ENCODE results near the gene IQSEC1. TPM values are rescaled to one million over a fixed set of nuclear protein-coding genes. Genes with fewer than 3 reads are reported as not detected.

Gene IQSEC1
- total and polyA plus RNA-seq, 7 experiments from 2014 or later: 21.1 to 163 (median 70.2) TPM

DNA sequence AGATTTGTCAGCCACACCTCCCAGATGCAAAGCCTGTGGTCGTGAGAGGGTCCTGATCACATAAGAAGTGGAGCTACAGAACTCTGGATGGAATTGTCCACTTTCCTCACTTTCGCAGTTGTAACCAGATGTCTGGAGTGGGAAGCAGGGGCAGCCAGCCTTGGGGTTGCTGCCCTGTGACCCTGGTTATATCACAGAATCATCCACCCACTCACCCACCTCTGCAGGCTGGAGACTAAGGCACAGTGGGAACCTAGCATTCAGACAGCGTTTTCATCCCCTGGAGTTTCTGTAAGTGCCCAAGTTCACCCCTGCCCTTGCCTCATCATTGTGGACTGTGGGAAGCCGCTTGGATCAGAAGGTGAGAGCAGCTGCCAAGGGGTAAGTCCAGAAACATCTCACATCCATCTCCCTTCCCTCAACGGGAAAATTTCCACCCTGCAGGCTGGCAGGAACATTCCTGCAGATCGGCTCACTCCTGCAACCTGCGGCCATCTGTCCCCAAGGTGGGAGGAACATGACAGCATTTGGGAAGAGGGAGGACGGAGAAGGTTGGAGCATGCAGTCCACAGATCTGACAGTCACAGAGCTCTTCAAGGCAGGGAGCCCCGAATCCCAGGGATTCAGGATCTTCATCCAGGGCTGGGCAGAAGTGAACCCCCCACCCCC, 2.9 kb upstream of the IQSEC1 start:
- Histone ChIP-seq H3K27ac (ENCODE audit: low read depth, low read length) (no peak overlapping the region), H3K9me3 (ENCODE audit: control insufficient read depth in 2 of 3, low read length in 3 of 3) (no peaks in the 10 kb centered on the region), H3K27me3 (ENCODE audit: control insufficient read depth in 2 of 2, insufficient read depth in 2 of 2, low read length in 2 of 2) (peaks cover 0 to 3% of the 10 kb centered on the region in 2 donors), H3K4me1 (ENCODE audit: control insufficient read depth in 2 of 2, insufficient read depth in 2 of 2, low read length in 2 of 2) (peaks cover 5 to 13% of the 10 kb centered on the region in 2 donors), H3K36me3 (ENCODE audit: control insufficient read depth in 2 of 3, insufficient read depth in 3 of 3, low read length in 3 of 3) (no peaks in the 10 kb centered on the region), H3K4me3 (ENCODE audit: low read length) (no peak overlapping the region)
- Mint-ChIP-seq H3K27me3 (peaks cover 8 to 56% (median 12%) of the 10 kb centered on the region in 5 donors), H3K9me3 (peaks cover 0 to 3% (median 0%) of the 10 kb centered on the region in 11 donors), H3K27ac (no peak overlapping the region), H3K4me1 (peaks cover 4 to 22% (median 15%) of the 10 kb centered on the region in 7 donors), H3K36me3 (no peaks in the 10 kb centered on the region), H3K4me3 (no peak overlapping the region)
- ATAC-seq (no peak), DNase-seq (no peak)
- intact Hi-C loops (cut with micrococcal nuclease): loop anchor here in 1 of 2 donors (10.0 kb wide), 1 partner anchor 1049 kb away; the partner anchor contains the start of genes CHCHD4 and TMEM43
- ChIA-PET CTCF (no interaction called here), POLR2A (no interaction called here)

- intact Hi-C loops (cut with micrococcal nuclease): loop anchor here in 1 of 2 donors (10.0 kb wide), 1 partner anchor 1049 kb away; the partner anchor contains the start of genes CHCHD4 and TMEM43
- Histone ChIP-seq H3K4me3 (ENCODE audit: low read length) (no peak overlapping the region), H3K4me1 (ENCODE audit: control insufficient read depth in 2 of 2, insufficient read depth in 2 of 2, low read length in 2 of 2) (peaks cover 9 to 17% of the 10 kb centered on the region in 2 donors), H3K9me3 (ENCODE audit: control insufficient read depth in 2 of 3, low read length in 3 of 3) (no peaks in the 10 kb centered on the region), H3K27ac (ENCODE audit: low read depth, low read length) (no peak overlapping the region), H3K36me3 (ENCODE audit: control insufficient read depth in 2 of 3, insufficient read depth in 3 of 3, low read length in 3 of 3) (no peaks in the 10 kb centered on the region), H3K27me3 (ENCODE audit: control insufficient read depth in 2 of 2, insufficient read depth in 2 of 2, low read length in 2 of 2) (peaks cover 0 to 3% of the 10 kb centered on the region in 2 donors)
- H3K27ac Mint-ChIP-seq: peak overlapping the region in 1 of 9 donors; percentile 17
- DNase-seq: no peak
- H3K9me3 Mint-ChIP-seq: peaks cover 0 to 3% (median 0%) of the 10 kb centered on the region in 11 donors
- POLR2A ChIA-PET: no interaction called here
- CTCF ChIA-PET: no interaction called here
- ATAC-seq: no peak
- H3K4me1 Mint-ChIP-seq: peaks cover 9 to 30% (median 20%) of the 10 kb centered on the region in 7 donors
- peaks cover 8 to 53% (median 12%) of the 10 kb centered on the region in 5 donors for H3K27me3 Mint-ChIP-seq
- peak overlapping the region in 2 of 10 donors; percentile 15 to 21 for H3K4me3 Mint-ChIP-seq
- H3K36me3 Mint-ChIP-seq: no peaks in the 10 kb centered on the region
These were observed 2.1 kb upstream of the IQSEC1 start for GRCh38 chr3:13075318-13075717.

DNA sequence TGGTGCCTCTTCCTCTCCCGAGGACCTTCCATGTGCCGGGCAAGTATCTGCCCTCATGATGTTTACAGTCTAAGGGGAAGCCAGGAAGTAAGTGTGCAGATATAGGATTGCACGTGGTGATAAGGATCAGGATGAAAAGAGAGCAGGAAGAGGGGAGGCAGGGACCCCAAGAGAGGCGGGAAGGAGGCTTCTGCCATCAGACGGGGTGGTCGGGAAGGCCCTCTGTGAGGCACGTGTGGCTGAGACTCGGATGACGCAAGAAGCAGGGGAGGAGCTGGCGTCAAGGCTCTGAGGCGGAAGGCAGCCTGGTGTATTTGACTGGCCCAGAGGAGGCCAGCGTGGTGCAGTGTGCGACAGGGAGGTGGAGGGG, 762 bp upstream of the IQSEC1 start:
- peaks cover 0 to 3% (median 0%) of the 10 kb centered on the region in 11 donors for H3K9me3 Mint-ChIP-seq
- no peaks in the 10 kb centered on the region for H3K36me3 Mint-ChIP-seq
- Histone ChIP-seq H3K27me3 (ENCODE audit: control insufficient read depth in 2 of 2, insufficient read depth in 2 of 2, low read length in 2 of 2) (peaks cover 0 to 3% of the 10 kb centered on the region in 2 donors), H3K4me1 (ENCODE audit: control insufficient read depth in 2 of 2, insufficient read depth in 2 of 2, low read length in 2 of 2) (peaks cover 23 to 30% of the 10 kb centered on the region in 2 donors), H3K27ac (ENCODE audit: low read depth, low read length) (no peak overlapping the region), H3K36me3 (ENCODE audit: control insufficient read depth in 2 of 3, insufficient read depth in 3 of 3, low read length in 3 of 3) (no peaks in the 10 kb centered on the region), H3K9me3 (ENCODE audit: control insufficient read depth in 2 of 3, low read length in 3 of 3) (no peaks in the 10 kb centered on the region), H3K4me3 (ENCODE audit: low read length) (peak overlapping the region; percentile 53)
- peak overlapping the region in 9 of 10 donors; percentile 56 to 85 (median 68) for H3K4me3 Mint-ChIP-seq
- ATAC-seq (no peak), DNase-seq (no peak)
- H3K4me1 Mint-ChIP-seq: peaks cover 13 to 44% (median 34%) of the 10 kb centered on the region in 7 donors
- ChIA-PET POLR2A (interaction anchor here (0.6 kb wide), 1 partner anchor 37 kb away, joined by 3 read pairs; no protein-coding TSS in a partner anchor), CTCF (interaction anchor here (0.8 kb wide), 1 partner anchor 18 kb away, joined by 4 read pairs; no protein-coding TSS in a partner anchor)
- H3K27ac Mint-ChIP-seq: peak overlapping the region in 3 of 9 donors; percentile 49 to 62 (median 57)
- intact Hi-C loops (cut with micrococcal nuclease): loop anchor here in 1 of 2 donors (10.0 kb wide), 1 partner anchor 1051 kb away; the partner anchor contains the start of genes CHCHD4 and TMEM43
- H3K27me3 Mint-ChIP-seq: peaks cover 8 to 48% (median 12%) of the 10 kb centered on the region in 5 donors

- DNase-seq: no peak
- intact Hi-C loops (cut with micrococcal nuclease): loop anchor here in 1 of 2 donors (1.0 to 10.0 kb wide), 3 partner anchors 78 to 1052 kb away; partner anchors contain the start of genes CHCHD4, NUP210 and TMEM43
- no peaks in the 10 kb centered on the region for H3K36me3 ChIP-seq (ENCODE audit: control insufficient read depth in 2 of 3, insufficient read depth in 3 of 3, low read length in 3 of 3)
- Mint-ChIP-seq H3K27ac (peak overlapping the region in 5 of 9 donors; percentile 36 to 77 (median 62)), H3K4me3 (peak overlapping the region; percentile 45 to 86 (median 77)), H3K9me3 (peaks cover 0 to 3% (median 0%) of the 10 kb centered on the region in 11 donors), H3K36me3 (peaks cover 0 to 5% (median 0%) of the 10 kb centered on the region in 5 donors), H3K27me3 (peaks cover 8 to 41% (median 12%) of the 10 kb centered on the region in 5 donors), H3K4me1 (peaks cover 20 to 50% (median 40%) of the 10 kb centered on the region in 7 donors)
- peak overlapping the region; percentile 53 for H3K4me3 ChIP-seq (ENCODE audit: low read length)
- H3K9me3 ChIP-seq (ENCODE audit: control insufficient read depth in 2 of 3, low read length in 3 of 3): no peaks in the 10 kb centered on the region
- ChIA-PET CTCF (interaction anchor here (1.1 kb wide), 1 partner anchor 582 kb away, joined by 3 read pairs; no protein-coding TSS in a partner anchor), POLR2A (no interaction called here)
- H3K27ac ChIP-seq (ENCODE audit: low read depth, low read length): no peak overlapping the region
- peaks cover 30 to 32% of the 10 kb centered on the region in 2 donors for H3K4me1 ChIP-seq (ENCODE audit: control insufficient read depth in 2 of 2, insufficient read depth in 2 of 2, low read length in 2 of 2)
- peaks cover 0 to 3% of the 10 kb centered on the region in 2 donors for H3K27me3 ChIP-seq (ENCODE audit: control insufficient read depth in 2 of 2, insufficient read depth in 2 of 2, low read length in 2 of 2)
- ATAC-seq: peak; percentile 33
These were observed 466 bp downstream of the IQSEC1 start for GRCh38 chr3:13072600-13073325.

GRCh38 chr3:13072239-13072599, 1.0 kb downstream of the IQSEC1 start:
- H3K27me3 Mint-ChIP-seq: peaks cover 8 to 36% (median 12%) of the 10 kb centered on the region in 5 donors
- H3K36me3 Mint-ChIP-seq: peaks cover 0 to 5% (median 0%) of the 10 kb centered on the region in 5 donors
- peaks cover 20 to 53% (median 40%) of the 10 kb centered on the region in 7 donors for H3K4me1 Mint-ChIP-seq
- POLR2A ChIA-PET: no interaction called here
- peaks cover 0 to 3% of the 10 kb centered on the region in 2 donors for H3K27me3 ChIP-seq (ENCODE audit: control insufficient read depth in 2 of 2, insufficient read depth in 2 of 2, low read length in 2 of 2)
- no peak overlapping the region for H3K4me3 ChIP-seq (ENCODE audit: low read length)
- peak overlapping the region in 1 of 9 donors; percentile 13 for H3K27ac Mint-ChIP-seq
- H3K27ac ChIP-seq (ENCODE audit: low read depth, low read length): no peak overlapping the region
- H3K4me1 ChIP-seq (ENCODE audit: control insufficient read depth in 2 of 2, insufficient read depth in 2 of 2, low read length in 2 of 2): peaks cover 30% of the 10 kb centered on the region in 2 donors
- intact Hi-C loops (cut with micrococcal nuclease): loop anchor here in 1 of 2 donors (2.0 to 10.0 kb wide), 2 partner anchors 349 to 1053 kb away; partner anchors contain the start of genes CHCHD4, NUP210 and TMEM43
- CTCF ChIA-PET: interaction anchor here (1.1 kb wide), 1 partner anchor 583 kb away, joined by 3 read pairs; no protein-coding TSS in a partner anchor
- ATAC-seq: no peak
- H3K9me3 Mint-ChIP-seq: peaks cover 0 to 3% (median 0%) of the 10 kb centered on the region in 11 donors
- no peaks in the 10 kb centered on the region for H3K9me3 ChIP-seq (ENCODE audit: control insufficient read depth in 2 of 3, low read length in 3 of 3)
- peak overlapping the region in 6 of 10 donors; percentile 73 to 86 (median 84) for H3K4me3 Mint-ChIP-seq
- no peaks in the 10 kb centered on the region for H3K36me3 ChIP-seq (ENCODE audit: control insufficient read depth in 2 of 3, insufficient read depth in 3 of 3, low read length in 3 of 3)
- no peak for DNase-seq

DNA sequence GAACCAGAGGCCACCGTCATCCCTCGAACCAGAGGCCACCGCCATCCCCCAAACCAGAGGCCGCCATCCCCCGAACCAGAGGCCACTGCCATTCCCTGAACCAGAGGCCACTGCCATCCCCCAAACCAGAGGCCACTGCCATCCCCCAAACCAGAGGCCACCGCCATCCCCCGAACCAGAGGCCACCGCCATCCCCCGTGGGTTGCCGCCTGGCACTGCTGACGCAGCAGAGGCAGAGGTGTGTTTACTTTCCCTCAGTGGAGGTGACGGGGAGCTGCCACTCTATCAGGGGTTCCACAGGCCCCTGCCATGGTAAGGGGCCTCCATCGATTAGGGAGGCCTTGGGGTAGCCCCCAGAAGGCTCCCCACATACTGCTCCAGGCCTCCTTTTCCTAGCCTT, 1.5 kb downstream of the IQSEC1 start:
- H3K4me1 Mint-ChIP-seq: peaks cover 20 to 57% (median 40%) of the 10 kb centered on the region in 7 donors
- peaks cover 0 to 3% (median 0%) of the 10 kb centered on the region in 11 donors for H3K9me3 Mint-ChIP-seq
- ATAC-seq: no peak
- H3K27ac Mint-ChIP-seq: peak overlapping the region in 2 of 9 donors; percentile 6 to 29
- Histone ChIP-seq H3K4me3 (ENCODE audit: low read length) (no peak overlapping the region), H3K4me1 (ENCODE audit: control insufficient read depth in 2 of 2, insufficient read depth in 2 of 2, low read length in 2 of 2) (peaks cover 30% of the 10 kb centered on the region in 2 donors), H3K27ac (ENCODE audit: low read depth, low read length) (no peak overlapping the region), H3K36me3 (ENCODE audit: control insufficient read depth in 2 of 3, insufficient read depth in 3 of 3, low read length in 3 of 3) (no peaks in the 10 kb centered on the region), H3K27me3 (ENCODE audit: control insufficient read depth in 2 of 2, insufficient read depth in 2 of 2, low read length in 2 of 2) (peaks cover 0 to 3% of the 10 kb centered on the region in 2 donors), H3K9me3 (ENCODE audit: control insufficient read depth in 2 of 3, low read length in 3 of 3) (no peaks in the 10 kb centered on the region)
- intact Hi-C loops (cut with micrococcal nuclease): loop anchor here in 1 of 2 donors (2.0 to 10.0 kb wide), 2 partner anchors 349 to 1053 kb away; partner anchors contain the start of genes CHCHD4, NUP210 and TMEM43
- POLR2A ChIA-PET: interaction anchor here (0.6 kb wide), 1 partner anchor 381 kb away, joined by 3 read pairs; no protein-coding TSS in a partner anchor
- H3K4me3 Mint-ChIP-seq: peak overlapping the region in 3 of 10 donors; percentile 41 to 85 (median 44)
- CTCF ChIA-PET: interaction anchor here (1.1 kb wide), 1 partner anchor 583 kb away, joined by 3 read pairs; no protein-coding TSS in a partner anchor
- peaks cover 8 to 32% (median 12%) of the 10 kb centered on the region in 5 donors for H3K27me3 Mint-ChIP-seq
- DNase-seq: no peak
- peaks cover 0 to 5% (median 0%) of the 10 kb centered on the region in 5 donors for H3K36me3 Mint-ChIP-seq

Measured in naive thymus-derived CD4-positive, alpha-beta T cell (primary cell).